HepG2 (cell line): ENCODE results near the gene FAM83G.
"Not testable (repeated sequence)": the region's sequence is repeated elsewhere in the genome, so short reads cannot be mapped to it uniquely, and the experiment has no call there.

Experiments
- CHD2 ChIP-seq: IDR thresholded peaks from 2 replicates; pipeline ENCODE4 v1.6.1; 2011; ENCODE audit warnings: low read depth, low read length, improper control_type of control experiment
- NCOA1 ChIP-seq: sonication (generic); formaldehyde crosslinking; IDR thresholded peaks from 2 replicates; pipeline ENCODE4 v1.9.0; 2021; ENCODE audit warnings: missing genetic modification reagents
- POLR2AphosphoS5 ChIP-seq: IDR thresholded peaks from 2 replicates; pipeline ENCODE4 v1.6.1; 2012; ENCODE audit warnings: low read depth, low read length
- RARG ChIP-seq: sonication (generic); formaldehyde crosslinking; IDR thresholded peaks from 2 replicates; pipeline ENCODE4 v1.4.0; 2020; ENCODE audit warnings: low read depth, mild to moderate bottlenecking, missing genetic modification reagents
- RELA ChIP-seq: sonication (generic); formaldehyde crosslinking; IDR thresholded peaks from 2 replicates; pipeline ENCODE4 v1.4.0; 2020; ENCODE audit warnings: missing genetic modification reagents
- ZFAT ChIP-seq: sonication (generic); formaldehyde crosslinking; conservative IDR thresholded peaks from 2 replicates; pipeline ENCODE4 v1.8.1; 2023; ENCODE audit warnings: missing genetic modification reagents, inconsistent platforms
- TF ChIP-seq, protein P1 (sequence below): sonication (generic); formaldehyde crosslinking; IDR thresholded peaks from 2 replicates; pipeline ENCODE4 v1.4.0; 2020; ENCODE audit warnings: missing genetic modification reagents
- TF ChIP-seq, protein P2 (sequence below): fragments of 450-650 bp; IDR thresholded peaks from 2 replicates; pipeline ENCODE4 v1.6.1; 2016
- TF ChIP-seq, protein P3 (sequence below): sonication (generic); formaldehyde crosslinking; IDR thresholded peaks from 2 replicates; pipeline ENCODE4 v1.5.0; 2020; ENCODE audit warnings: mild to moderate bottlenecking, missing genetic modification reagents, moderate library complexity

DNA sequence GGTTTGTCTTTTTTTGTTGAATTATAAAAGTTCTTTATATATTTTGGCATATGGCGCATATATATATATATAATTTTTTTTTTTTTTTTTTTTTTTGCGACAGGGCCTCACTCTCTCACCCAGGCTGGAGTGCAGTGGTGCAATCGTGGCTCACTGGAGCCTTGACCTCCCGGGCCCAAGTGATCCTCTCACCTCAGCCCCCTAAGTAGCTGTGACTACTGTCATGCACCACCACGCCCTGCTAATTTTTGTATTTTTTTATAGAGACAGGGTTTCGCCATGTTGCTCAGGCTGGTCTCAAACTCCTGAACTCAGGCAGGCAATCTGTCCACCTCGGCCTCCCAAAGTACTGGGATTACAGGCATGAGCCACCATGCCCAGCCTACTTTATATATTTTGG is 82.0 kb downstream of the FAM83G start:
- TF ChIP-seq RARG (CRISPR knock-in tag); ZFAT (CRISPR knock-in tag); RELA (CRISPR knock-in tag); POLR2AphosphoS5; CHD2; NCOA1 (CRISPR knock-in tag): not testable (repeated sequence)
- TF ChIP-seq, protein P1, sequence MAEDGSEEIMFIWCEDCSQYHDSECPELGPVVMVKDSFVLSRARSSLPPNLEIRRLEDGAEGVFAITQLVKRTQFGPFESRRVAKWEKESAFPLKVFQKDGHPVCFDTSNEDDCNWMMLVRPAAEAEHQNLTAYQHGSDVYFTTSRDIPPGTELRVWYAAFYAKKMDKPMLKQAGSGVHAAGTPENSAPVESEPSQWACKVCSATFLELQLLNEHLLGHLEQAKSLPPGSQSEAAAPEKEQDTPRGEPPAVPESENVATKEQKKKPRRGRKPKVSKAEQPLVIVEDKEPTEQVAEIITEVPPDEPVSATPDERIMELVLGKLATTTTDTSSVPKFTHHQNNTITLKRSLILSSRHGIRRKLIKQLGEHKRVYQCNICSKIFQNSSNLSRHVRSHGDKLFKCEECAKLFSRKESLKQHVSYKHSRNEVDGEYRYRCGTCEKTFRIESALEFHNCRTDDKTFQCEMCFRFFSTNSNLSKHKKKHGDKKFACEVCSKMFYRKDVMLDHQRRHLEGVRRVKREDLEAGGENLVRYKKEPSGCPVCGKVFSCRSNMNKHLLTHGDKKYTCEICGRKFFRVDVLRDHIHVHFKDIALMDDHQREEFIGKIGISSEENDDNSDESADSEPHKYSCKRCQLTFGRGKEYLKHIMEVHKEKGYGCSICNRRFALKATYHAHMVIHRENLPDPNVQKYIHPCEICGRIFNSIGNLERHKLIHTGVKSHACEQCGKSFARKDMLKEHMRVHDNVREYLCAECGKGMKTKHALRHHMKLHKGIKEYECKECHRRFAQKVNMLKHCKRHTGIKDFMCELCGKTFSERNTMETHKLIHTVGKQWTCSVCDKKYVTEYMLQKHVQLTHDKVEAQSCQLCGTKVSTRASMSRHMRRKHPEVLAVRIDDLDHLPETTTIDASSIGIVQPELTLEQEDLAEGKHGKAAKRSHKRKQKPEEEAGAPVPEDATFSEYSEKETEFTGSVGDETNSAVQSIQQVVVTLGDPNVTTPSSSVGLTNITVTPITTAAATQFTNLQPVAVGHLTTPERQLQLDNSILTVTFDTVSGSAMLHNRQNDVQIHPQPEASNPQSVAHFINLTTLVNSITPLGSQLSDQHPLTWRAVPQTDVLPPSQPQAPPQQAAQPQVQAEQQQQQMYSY, result not testable (repeated sequence)
- TF ChIP-seq, protein P2, sequence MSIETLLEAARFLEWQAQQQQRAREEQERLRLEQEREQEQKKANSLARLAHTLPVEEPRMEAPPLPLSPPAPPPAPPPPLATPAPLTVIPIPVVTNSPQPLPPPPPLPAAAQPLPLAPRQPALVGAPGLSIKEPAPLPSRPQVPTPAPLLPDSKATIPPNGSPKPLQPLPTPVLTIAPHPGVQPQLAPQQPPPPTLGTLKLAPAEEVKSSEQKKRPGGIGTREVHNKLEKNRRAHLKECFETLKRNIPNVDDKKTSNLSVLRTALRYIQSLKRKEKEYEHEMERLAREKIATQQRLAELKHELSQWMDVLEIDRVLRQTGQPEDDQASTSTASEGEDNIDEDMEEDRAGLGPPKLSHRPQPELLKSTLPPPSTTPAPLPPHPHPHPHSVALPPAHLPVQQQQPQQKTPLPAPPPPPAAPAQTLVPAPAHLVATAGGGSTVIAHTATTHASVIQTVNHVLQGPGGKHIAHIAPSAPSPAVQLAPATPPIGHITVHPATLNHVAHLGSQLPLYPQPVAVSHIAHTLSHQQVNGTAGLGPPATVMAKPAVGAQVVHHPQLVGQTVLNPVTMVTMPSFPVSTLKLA, result not testable (repeated sequence)
- TF ChIP-seq, protein P3, sequence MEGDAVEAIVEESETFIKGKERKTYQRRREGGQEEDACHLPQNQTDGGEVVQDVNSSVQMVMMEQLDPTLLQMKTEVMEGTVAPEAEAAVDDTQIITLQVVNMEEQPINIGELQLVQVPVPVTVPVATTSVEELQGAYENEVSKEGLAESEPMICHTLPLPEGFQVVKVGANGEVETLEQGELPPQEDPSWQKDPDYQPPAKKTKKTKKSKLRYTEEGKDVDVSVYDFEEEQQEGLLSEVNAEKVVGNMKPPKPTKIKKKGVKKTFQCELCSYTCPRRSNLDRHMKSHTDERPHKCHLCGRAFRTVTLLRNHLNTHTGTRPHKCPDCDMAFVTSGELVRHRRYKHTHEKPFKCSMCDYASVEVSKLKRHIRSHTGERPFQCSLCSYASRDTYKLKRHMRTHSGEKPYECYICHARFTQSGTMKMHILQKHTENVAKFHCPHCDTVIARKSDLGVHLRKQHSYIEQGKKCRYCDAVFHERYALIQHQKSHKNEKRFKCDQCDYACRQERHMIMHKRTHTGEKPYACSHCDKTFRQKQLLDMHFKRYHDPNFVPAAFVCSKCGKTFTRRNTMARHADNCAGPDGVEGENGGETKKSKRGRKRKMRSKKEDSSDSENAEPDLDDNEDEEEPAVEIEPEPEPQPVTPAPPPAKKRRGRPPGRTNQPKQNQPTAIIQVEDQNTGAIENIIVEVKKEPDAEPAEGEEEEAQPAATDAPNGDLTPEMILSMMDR (CRISPR knock-in tag), result not testable (repeated sequence)
